GM18870 (cell line): ENCODE data around the gene SLC20A1.
"Not testable (repeated sequence)": the region's sequence is repeated elsewhere in the genome, so short reads cannot be mapped to it uniquely, and the experiment has no call there.

Experiments
- ATAC-seq: cut with Tn5 transposase; IDR thresholded peaks from one replicate; pipeline ENCODE4 v1.9.1; 2021; ENCODE audit warnings: moderate library complexity; ENCODE audit not compliant: unreplicated experiment

The SLC20A1 gene

GRCh38 chr2:112646102-112646719, 472 bp downstream of the SLC20A1 start:
- no peak for ATAC-seq

- ATAC-seq: no peak
These were observed 1.3 kb downstream of the SLC20A1 start for GRCh38 chr2:112646791-112647689.

- no peak for ATAC-seq
These were observed 2.3 kb downstream of the SLC20A1 start for GRCh38 chr2:112648081-112648480.

GRCh38 chr2:112656679-112657078, 10.9 kb downstream of the SLC20A1 start:
- ATAC-seq: no peak

GRCh38 chr2:112658301-112658700, 12.6 kb downstream of the SLC20A1 start:
- no peak for ATAC-seq

- ATAC-seq: no peak
These were observed 13.3 kb downstream of the SLC20A1 start for GRCh38 chr2:112658839-112659667.

GRCh38 chr2:112660138-112660537, 14.4 kb downstream of the SLC20A1 start:
- ATAC-seq: no peak

GRCh38 chr2:112661656-112662305, 16.0 kb downstream of the SLC20A1 start:
- no peak for ATAC-seq

- no peak for ATAC-seq
These were observed 17.0 kb downstream of the SLC20A1 start for GRCh38 chr2:112662704-112663103.

GRCh38 chr2:112664689-112665088, 18.9 kb downstream of the SLC20A1 start:
- ATAC-seq: no peak

- ATAC-seq: no peak
These were observed 19.5 kb downstream of the SLC20A1 start for GRCh38 chr2:112665113-112665780.

GRCh38 chr2:112666761-112667122, 21.0 kb downstream of the SLC20A1 start:
- ATAC-seq: no peak

- not testable (repeated sequence) for ATAC-seq
These were observed 21.8 kb downstream of the SLC20A1 start for GRCh38 chr2:112667540-112667939.

GRCh38 chr2:112669667-112670066, 23.9 kb downstream of the SLC20A1 start:
- ATAC-seq: no peak

GRCh38 chr2:112670252-112671022, 24.7 kb downstream of the SLC20A1 start:
- ATAC-seq: no peak

GRCh38 chr2:112671801-112672200, 26.1 kb downstream of the SLC20A1 start:
- ATAC-seq: no peak

GRCh38 chr2:112673008-112673407, 27.3 kb downstream of the SLC20A1 start:
- ATAC-seq: no peak

GRCh38 chr2:112674229-112674628, 28.5 kb downstream of the SLC20A1 start:
- no peak for ATAC-seq

- no peak for ATAC-seq
These were observed 33.7 kb downstream of the SLC20A1 start for GRCh38 chr2:112679484-112679883.

- no peak for ATAC-seq
These were observed 34.9 kb downstream of the SLC20A1 start for GRCh38 chr2:112680666-112681101.
